ENCODE measurements around the gene VTI1A.

The VTI1A gene

DNA sequence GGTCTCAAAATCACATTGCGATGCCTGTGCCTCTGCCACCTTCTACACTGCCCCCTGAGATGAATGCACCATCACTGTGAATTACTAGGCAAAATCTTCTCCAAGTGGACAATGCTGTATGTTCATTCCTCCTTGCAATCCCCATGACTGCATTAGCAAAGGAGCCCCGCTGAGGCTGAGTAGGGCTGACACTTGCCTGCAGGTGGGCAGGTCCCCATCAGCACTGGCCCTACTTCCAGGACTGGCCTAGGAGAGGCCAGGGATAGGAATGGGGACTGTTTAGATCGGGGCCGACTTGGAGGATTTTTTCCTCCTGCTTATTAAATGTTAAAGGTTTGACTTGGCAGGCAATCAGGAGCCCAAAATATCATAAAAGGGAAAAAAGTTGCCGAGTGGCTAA lies 376.0 kb downstream of the VTI1A start:
- no peak for DNase-seq (ENCODE audit: extremely low spot score)
- CTCF ChIA-PET = no interaction called here
- POLR2A ChIA-PET = no interaction called here
- TF ChIP-seq, protein P1, sequence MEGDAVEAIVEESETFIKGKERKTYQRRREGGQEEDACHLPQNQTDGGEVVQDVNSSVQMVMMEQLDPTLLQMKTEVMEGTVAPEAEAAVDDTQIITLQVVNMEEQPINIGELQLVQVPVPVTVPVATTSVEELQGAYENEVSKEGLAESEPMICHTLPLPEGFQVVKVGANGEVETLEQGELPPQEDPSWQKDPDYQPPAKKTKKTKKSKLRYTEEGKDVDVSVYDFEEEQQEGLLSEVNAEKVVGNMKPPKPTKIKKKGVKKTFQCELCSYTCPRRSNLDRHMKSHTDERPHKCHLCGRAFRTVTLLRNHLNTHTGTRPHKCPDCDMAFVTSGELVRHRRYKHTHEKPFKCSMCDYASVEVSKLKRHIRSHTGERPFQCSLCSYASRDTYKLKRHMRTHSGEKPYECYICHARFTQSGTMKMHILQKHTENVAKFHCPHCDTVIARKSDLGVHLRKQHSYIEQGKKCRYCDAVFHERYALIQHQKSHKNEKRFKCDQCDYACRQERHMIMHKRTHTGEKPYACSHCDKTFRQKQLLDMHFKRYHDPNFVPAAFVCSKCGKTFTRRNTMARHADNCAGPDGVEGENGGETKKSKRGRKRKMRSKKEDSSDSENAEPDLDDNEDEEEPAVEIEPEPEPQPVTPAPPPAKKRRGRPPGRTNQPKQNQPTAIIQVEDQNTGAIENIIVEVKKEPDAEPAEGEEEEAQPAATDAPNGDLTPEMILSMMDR (IDR thresholded peaks at IDR 0.05; ENCODE audit: control extremely low read depth, extremely low read depth, low read depth, missing control alignments) = no peak

DNA sequence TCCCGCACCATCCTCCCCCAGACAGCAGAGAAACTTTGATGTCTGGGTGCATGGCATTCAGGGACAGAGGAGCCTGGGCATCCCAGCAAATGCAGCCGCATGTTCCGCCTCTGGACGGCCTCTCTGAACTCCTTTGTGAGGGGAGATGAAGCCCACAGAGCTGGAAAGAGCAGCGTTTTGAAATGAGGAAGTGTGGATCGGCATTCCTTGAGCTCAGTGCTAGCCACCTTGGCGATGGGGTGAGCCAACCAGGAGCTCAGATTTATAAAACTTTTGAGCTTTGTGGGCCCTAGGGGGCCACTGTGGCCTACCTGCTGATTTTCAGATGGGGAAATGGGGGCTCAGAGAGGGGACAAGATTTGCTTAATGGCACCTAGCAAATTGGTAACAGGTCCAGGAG lies 376.6 kb downstream of the VTI1A start:
- TF ChIP-seq, protein P1 (IDR thresholded peaks at IDR 0.05; ENCODE audit: control extremely low read depth, extremely low read depth, low read depth, missing control alignments) = no peak
- ChIA-PET CTCF (no interaction called here), POLR2A (no interaction called here)
- DNase-seq (ENCODE audit: extremely low spot score) = no peak

DNA sequence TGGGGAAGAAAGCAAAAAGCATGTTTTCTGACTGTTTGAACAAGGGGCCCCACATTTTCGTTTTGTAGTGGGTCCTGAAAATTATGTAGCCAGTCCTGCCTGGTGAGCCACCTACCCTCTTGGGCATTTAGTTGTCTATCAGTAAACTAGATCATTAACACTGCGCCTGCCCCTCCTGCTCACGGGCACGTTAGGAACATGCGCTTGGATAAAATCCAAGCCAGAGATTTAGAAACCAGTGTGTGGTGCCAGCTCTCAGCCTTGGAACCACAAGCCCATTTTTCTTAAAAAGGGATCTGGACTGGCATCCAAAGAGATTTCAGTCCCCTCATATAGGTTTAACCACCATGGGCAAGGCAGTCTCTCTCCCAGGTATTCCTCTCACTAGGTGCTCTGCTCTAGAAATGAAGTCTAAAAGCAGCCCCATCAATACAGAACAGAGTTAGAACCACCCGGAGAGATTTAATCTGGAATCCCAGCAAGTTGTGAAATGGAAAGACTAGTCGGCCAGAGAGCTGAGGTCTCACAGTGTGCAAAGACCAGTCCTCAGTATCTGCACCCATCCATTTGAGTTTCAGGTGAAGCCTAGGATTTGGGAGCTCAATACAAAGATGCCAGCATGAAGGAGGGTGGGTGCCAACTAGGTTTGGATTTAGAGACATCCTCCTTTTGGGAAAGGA lies 379.1 kb downstream of the VTI1A start:
- ChIA-PET CTCF (no interaction called here), POLR2A (no interaction called here)
- TF ChIP-seq, protein P1 (IDR thresholded peaks at IDR 0.05; ENCODE audit: control extremely low read depth, extremely low read depth, low read depth, missing control alignments) = no peak
- DNase-seq (ENCODE audit: extremely low spot score) = no peak

DNA sequence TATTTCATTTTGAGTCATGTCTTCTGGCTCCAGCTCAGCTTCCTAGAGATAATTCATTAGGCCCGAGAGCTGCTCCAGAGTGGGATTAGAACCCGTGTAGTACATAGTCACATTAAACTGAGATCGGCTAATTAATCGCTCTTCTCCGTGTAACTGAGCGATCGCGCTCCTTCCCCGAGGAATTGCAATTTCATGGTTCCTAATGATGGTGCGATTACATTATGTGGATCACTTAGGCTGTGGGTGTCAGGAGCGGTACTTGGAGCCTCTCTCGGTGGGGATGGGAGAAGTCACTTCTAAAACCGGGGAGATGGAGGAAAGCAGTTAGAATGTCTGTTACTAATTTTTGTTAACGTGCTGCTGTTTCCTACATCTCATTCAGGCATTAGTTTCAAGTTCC lies 380.1 kb downstream of the VTI1A start:
- no peak for DNase-seq (ENCODE audit: extremely low spot score)
- CTCF ChIA-PET = no interaction called here
- POLR2A ChIA-PET = no interaction called here
- TF ChIP-seq, protein P1 (IDR thresholded peaks at IDR 0.05; ENCODE audit: control extremely low read depth, extremely low read depth, low read depth, missing control alignments) = no peak

DNA sequence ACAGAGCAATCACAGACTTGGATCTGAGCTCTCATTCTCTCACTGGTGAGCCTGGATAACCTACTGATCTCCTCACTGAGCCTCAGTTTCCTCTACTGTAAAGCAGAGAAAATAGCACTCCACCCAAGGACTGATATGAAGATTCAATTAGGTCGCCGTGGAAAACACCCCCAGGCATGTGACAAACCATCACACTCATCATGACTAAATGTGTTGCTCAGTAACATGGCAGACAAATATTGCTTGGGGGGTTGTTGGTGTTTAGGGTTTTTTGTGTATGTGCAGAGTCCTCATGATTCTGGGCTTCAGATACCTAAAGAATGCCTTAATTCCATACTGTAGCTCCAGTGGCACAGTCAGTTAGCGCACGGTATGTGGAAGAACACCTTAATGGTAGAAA lies 380.9 kb downstream of the VTI1A start:
- TF ChIP-seq, protein P1 (IDR thresholded peaks at IDR 0.05; ENCODE audit: control extremely low read depth, extremely low read depth, low read depth, missing control alignments) = no peak
- DNase-seq (ENCODE audit: extremely low spot score) = no peak
- CTCF ChIA-PET = no interaction called here
- POLR2A ChIA-PET = no interaction called here

DNA sequence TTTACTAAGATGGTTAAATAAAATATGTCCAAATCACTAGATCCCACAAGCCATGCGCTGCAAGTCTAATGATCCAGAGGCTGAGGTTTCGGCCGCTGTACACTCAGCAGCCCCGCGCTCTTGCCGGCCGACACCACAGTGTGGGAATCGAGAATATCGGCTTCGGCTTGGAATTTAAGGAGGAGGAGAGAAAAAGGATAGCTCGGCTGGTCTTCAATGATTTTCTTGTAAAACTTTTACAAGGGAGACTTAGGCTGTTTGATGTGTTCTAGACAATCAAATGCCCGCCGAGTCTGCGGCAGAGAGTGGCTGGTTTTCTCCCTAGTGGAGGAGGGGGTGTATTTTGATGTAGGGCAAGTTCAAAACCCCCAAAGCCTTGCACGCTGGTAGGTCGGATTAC lies 384.8 kb downstream of the VTI1A start:
- DNase-seq (ENCODE audit: extremely low spot score) = no peak
- CTCF ChIA-PET = interaction anchor here (0.9 kb wide), 1 partner anchor 10 kb away, joined by 4 read pairs; no protein-coding TSS in a partner anchor
- TF ChIP-seq, protein P1 (IDR thresholded peaks at IDR 0.05; ENCODE audit: control extremely low read depth, extremely low read depth, low read depth, missing control alignments) = no peak
- POLR2A ChIA-PET = no interaction called here
